ENCODE measurements around the gene CCDC39.
A peak's percentile ranks its signal among the peaks of the same experiment; 100 is the strongest.

The CCDC39 gene

DNA sequence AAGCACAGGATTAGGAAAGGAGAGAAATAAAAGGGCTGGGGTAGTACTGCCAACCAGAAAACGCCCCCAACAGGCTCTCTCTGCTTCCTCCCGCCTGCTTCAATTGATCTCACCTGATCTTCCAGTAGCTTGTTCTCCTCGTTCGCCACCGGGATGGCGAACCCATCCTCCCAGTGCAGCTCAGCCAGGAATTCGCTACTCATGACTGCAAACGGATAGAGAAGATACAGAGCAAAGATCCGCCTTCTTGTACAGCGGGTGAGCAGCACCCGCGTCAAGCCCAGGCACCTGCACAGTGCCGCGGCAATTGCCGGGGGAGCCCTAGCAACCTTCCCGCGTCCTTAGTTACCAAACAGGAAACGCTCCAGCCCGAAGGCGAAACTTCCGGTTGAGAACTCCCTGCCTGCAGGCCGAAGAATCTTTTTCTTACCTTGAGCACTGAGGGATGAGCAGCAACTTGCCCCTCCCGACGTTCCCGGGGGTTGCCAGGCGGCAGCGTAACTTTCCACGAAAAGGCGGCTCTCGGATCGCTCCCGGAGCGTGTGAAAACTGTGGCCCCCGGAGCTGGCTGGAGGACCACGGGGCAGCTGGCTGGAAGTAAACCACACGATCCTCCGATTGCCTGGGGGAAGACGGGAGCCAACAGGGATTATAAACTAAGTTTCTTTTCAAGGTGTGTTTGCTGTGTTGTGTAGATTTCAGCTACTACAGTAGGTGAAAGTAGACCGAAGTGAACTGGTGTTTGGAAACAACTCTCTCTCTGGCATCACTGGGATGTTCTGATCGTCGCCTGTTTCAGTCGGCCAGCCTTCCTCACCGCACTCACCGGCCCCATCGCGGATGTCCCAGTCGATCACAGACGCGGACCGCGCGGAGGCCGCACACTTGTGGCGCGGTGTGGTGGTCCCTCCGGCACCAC lies at the start of gene CCDC39:
TSS of gene CCDC39 (minus strand) at position 312 of the 919 bp plus-strand sequence. CDS start at position 203, 109 bp downstream.
- peak; percentile 89 for DNase-seq (ENCODE audit: low spot score)

GRCh38 chr3:180720012-180720411 lies 40.7 kb upstream of the CCDC39 start:
- no peak for DNase-seq (ENCODE audit: low spot score)

GRCh38 chr3:180707896-180708295 lies 28.6 kb upstream of the CCDC39 start:
- no peak for DNase-seq (ENCODE audit: low spot score)

- DNase-seq (ENCODE audit: low spot score), result no peak
Observed at GRCh38 chr3:180705619-180706018, 26.3 kb upstream of the CCDC39 start.

DNA sequence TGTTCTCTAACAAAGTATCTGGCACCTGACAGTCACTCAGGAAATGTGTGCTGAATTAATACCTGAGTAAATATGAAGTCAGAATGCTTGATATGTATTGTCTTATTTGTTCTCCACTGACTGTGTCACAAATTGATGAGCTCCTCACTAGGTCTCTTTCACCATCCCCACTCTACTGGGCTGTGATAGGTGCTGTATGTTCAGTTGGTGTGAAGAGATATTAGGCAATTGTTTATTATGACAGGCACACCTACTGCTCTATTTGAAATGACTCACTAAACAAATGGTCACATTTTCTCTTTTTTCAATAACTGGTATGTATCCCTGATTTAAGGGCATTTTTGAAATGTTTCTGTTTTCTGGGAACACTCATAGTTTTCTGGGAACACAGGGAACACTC lies 25.2 kb upstream of the CCDC39 start:
- DNase-seq (ENCODE audit: low spot score), result no peak

DNA sequence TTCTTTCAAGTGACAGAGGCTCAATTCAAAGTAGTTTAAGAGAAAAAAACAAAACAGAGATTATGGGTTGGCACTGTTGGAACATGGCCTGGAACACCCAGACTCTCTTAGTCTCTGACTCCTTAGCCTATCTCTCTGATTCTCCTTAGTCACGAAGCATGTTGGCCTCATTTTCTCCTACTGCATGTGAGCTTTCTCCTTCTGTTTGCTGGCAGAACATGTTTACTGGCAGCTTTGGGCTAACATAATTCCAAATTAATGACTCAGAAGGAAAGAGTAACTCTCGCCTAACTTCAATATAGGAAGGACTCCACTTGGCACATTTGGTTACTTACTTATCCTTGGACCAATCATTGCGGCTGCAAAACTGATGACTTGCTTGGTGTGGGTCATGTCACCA lies 21.7 kb upstream of the CCDC39 start:
- no peak for DNase-seq (ENCODE audit: low spot score)

GRCh38 chr3:180698760-180699270 lies 19.5 kb upstream of the CCDC39 start:
- no peak for DNase-seq (ENCODE audit: low spot score)

GRCh38 chr3:180694321-180694720 lies 15.0 kb upstream of the CCDC39 start:
- DNase-seq (ENCODE audit: low spot score), result no peak

GRCh38 chr3:180693656-180694055 lies 14.4 kb upstream of the CCDC39 start:
- no peak for DNase-seq (ENCODE audit: low spot score)

GRCh38 chr3:180690061-180690460 lies 10.8 kb upstream of the CCDC39 start:
- DNase-seq (ENCODE audit: low spot score), result no peak

DNA sequence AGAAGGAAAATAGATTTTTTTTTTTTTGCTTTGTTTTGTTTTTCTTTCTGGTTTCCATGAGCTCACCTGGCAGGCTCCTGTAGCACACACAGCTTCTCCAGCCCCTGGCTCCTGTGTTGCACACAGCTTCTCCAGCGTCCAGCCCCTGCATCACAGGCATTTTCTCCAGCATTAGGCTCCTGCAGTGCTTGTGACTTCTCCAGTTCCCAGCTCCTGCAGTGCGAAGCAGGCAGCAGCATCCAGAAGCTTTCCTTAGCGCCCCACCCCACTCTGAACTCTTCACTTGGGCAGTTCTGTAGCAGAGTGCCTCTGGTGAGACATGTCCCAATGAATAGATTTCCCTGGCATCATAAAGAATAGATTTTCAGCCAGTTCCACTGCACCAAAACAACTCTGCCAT lies 5.5 kb upstream of the CCDC39 start:
- DNase-seq (ENCODE audit: low spot score), result peak; percentile 49

DNA sequence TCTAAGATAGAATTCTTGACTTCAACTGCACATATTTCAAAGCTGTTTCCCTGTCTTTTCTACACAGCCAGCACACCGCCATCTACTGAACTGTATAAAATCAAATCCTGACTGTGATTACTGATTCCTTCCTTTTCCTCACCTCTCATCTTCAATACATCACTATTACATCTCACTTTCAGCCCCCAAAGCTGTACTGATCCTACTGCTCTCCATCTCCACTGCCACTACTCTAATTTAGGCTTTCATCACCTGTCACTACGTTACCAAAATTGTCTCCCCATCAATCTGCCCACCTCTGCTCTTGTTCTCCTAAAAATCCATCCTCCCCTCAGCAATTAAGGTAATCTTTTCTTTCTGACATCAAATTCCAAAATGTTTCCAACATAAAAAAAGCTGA lies 4.5 kb upstream of the CCDC39 start:
- no peak for DNase-seq (ENCODE audit: low spot score)

DNA sequence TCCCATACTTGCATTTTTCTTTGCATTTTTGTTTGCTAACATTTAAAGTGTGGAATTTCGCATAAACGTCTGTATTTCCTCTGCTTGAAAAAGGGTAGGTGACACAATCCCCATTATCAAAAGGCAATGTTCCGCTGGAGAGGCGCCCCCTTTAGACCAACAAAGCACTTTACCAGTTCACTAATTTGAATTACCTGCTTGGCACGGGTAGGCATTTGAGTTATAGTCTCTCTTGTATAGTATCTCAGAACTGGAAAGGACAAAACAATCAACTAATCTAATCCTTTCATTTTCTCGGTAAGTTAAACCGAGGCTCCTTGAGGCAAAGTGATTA lies 775 bp upstream of the CCDC39 start:
- DNase-seq (ENCODE audit: low spot score), result no peak

DNA sequence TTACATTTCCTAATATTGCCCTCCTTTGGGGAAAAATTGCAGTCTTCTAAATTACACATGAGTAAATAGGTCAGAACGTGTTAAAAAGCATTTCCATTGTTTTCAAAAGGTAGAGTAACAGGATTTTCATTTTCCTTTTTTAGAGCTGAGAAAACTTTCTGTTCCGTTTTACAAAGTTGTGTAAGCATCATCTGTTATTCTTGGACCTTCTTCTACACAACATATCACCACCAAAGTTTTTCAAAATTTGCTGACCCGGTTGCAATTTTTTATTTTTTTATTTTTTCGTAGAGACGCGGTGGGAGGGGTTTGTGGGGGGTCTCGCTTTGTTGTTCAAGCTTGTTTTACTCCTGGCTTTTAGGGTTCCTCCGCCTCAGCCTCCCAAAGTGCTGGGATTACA lies 1.1 kb downstream of the CCDC39 start:
- no peak for DNase-seq (ENCODE audit: low spot score)

DNA sequence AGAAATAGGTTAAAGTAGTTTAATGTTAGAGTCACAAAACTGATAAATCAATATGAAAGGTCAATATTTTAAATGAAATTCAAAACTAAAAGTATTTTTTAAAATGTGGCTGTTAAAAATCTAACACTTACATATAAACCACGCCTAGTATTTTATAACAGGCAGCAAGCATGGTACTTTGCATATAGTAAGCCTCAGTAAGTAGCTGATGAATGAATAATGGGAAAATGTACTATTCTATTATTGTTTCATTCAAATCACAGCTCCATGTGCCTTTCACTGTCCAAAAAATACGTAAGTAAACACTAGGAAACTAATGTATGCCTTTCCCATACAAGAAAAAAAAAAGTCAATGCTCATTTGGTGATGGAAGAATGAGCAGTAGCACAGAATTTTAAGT lies 17.8 kb downstream of the CCDC39 start:
- DNase-seq (ENCODE audit: low spot score), result no peak

- no peak for DNase-seq (ENCODE audit: low spot score)
Observed at GRCh38 chr3:180657094-180657493, 22.2 kb downstream of the CCDC39 start.

DNA sequence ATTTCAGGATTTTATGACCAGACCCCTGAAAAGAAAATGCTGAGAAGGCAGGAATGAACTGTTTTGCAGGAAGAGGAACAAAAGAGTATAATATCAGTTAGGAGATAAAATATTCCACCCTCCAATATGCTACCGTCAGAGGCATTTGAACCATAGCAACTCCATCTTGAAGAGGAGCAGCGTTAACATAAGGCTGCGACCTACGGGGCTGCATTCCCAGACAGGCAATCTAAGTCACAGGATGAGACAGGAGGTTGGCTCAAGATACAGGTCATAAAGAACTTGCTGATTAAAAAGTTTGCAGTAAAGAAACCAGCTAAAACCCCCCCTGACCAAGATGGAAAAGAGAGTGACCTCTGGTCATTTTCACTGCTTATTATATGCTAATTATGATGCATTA lies 22.9 kb downstream of the CCDC39 start:
- no peak for DNase-seq (ENCODE audit: low spot score)

- DNase-seq (ENCODE audit: low spot score), result no peak
Observed at GRCh38 chr3:180646187-180646790, 33.0 kb downstream of the CCDC39 start.

DNA sequence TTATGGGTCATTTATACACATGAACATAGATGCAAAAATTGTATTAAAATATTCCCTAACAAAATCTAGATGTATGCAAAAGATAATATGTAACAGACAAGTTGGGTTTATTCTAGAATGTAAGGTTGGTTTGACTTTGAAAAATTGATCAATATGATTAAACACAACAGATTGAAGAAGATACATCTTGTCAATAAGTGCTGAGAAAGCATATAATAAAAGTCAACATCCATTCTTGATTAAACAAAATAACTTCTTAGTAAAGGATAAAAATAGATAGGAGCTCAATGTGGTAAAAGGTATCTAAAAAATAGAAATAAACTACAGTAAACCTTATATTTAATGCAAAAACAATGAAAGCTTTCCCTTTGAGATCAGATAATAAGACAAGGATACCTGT lies 38.3 kb downstream of the CCDC39 start:
- no peak for DNase-seq (ENCODE audit: low spot score)

DNA sequence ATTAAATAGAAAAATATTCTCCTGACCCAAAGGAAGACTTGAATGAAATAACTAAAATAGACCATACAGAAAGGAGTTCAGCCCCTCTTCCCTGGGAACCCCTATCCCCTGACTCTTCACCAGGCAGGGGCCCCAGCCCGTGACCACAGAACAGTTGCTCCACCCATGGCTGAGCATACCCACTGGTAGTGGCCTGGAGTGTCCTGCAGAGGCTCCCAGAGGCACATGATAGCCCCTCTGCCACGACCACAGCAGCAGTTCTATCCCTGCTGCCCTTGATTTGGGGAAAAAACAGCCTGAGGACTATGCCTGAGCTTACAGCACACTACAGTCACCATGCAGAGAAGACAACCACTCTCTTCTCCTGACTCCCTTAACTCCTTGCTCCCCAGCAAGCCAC lies 45.6 kb downstream of the CCDC39 start:
- peak; percentile 49 for DNase-seq (ENCODE audit: low spot score)

- no peak for DNase-seq (ENCODE audit: low spot score)
Observed at GRCh38 chr3:180631317-180631716, 48.0 kb downstream of the CCDC39 start.

- no peak for DNase-seq (ENCODE audit: low spot score)
Observed at GRCh38 chr3:180630371-180630770, 48.9 kb downstream of the CCDC39 start.

- no peak for DNase-seq (ENCODE audit: low spot score)
Observed at GRCh38 chr3:180626844-180627243, 52.4 kb downstream of the CCDC39 start.

DNA sequence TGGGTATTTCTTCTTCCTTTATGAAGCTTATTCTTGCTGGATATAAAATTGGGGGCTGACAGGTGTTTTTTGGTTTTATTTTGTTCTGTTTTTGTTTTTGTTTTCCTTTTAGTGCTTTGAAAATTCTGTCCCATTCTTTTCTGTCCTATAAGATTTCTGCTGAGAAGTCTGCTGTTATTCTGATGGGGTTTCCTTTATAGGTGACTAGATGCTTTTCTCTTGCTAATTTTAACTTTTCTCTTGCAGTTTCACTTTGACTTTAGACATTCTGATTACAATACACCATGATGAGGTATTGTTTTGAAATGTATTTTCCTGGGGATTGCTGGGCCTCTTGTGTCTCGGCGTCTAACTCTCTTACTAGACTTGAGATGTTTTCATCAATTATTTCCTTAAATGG lies 54.6 kb downstream of the CCDC39 start:
- no peak for DNase-seq (ENCODE audit: low spot score)
